T-cell (primary cell): ENCODE data around the gene NPC2. TPM values are rescaled to one million over a fixed set of nuclear protein-coding genes. Genes with fewer than 3 reads are reported as not detected.

Experiments used
- ATAC-seq, 4 experiments: fragments of 200-7000 bp in 3 of 4; fragments of 150-1000 bp in 1 of 4; cut with Tn5 transposase; replicated peaks in 1 of 4; 1 replicate in 3 of 4; 2 replicates in 1 of 4; pipeline ENCODE4 v1.10.0; 2021; ENCODE audit warnings: moderate library complexity in 3 of 4, mild to moderate bottlenecking in 2 of 4, moderate number of reproducible peaks in 1 of 4
- CTCF ChIA-PET, 2 donors: fragments of 300-600 bp; sonication (Branson Sonifier 250); formaldehyde crosslinking; loops; one replicate each; lab custom pipeline; 2022; ENCODE audit warnings: antibody characterized with exemption in 2 of 2; lab: Charles Lee
- POLR2A ChIA-PET, 2 donors: fragments of 300-600 bp; sonication (Branson Sonifier 250); formaldehyde crosslinking; loops; one replicate each; lab custom pipeline; 2022; ENCODE audit warnings: antibody characterized with exemption in 2 of 2; lab: Charles Lee
- DNase-seq, 35 experiments: peaks; one replicate each; pipeline versions ENCODE4 v3.0.0 to v3.0.0-alpha.2; 2013 to 2023
- H3K27ac ChIP-seq: one replicate; pipeline ENCODE4 v1.5.1; 2013; ENCODE audit warnings: low read length
- H3K27me3 ChIP-seq, 2 experiments: replicated peaks in 1 of 2; 1 replicate in 1 of 2; 2 replicates in 1 of 2; pipeline versions ENCODE4 v1.6.1 to v1.7.0; 2013; ENCODE audit warnings: low read length in 1 of 2, mixed read lengths in 1 of 2; ENCODE audit not compliant: control insufficient read depth in 2 of 2, insufficient read depth in 2 of 2; ENCODE audit errors: extremely low read depth in 1 of 2
- H3K36me3 ChIP-seq, 2 donors: 1 replicate in 1 of 2; 2 replicates in 1 of 2; pipeline versions ENCODE4 v1.6.1 to v1.7.0; 2013; ENCODE audit warnings: low read length in 1 of 2; ENCODE audit not compliant: control insufficient read depth in 2 of 2, insufficient read depth in 1 of 2; ENCODE audit errors: extremely low read depth in 1 of 2
- H3K4me1 ChIP-seq, 2 experiments: 1 replicate in 1 of 2; 2 replicates in 1 of 2; pipeline versions ENCODE4 v1.6.1 to v1.7.0; 2013; ENCODE audit warnings: low read length in 2 of 2, mixed read lengths in 1 of 2; ENCODE audit not compliant: insufficient read depth in 2 of 2, control insufficient read depth in 1 of 2; ENCODE audit errors: extremely low read depth in 1 of 2
- H3K4me3 ChIP-seq, 2 donors: 1 replicate in 1 of 2; 2 replicates in 1 of 2; pipeline versions ENCODE4 v1.5.1 to v1.7.0; 2013; ENCODE audit warnings: mild to moderate bottlenecking in 2 of 2, low read length in 1 of 2, moderate library complexity in 1 of 2; ENCODE audit not compliant: control insufficient read depth in 1 of 2; ENCODE audit errors: extremely low read depth in 1 of 2
- H3K9me3 ChIP-seq: 2 replicates; pipeline ENCODE4 v1.7.0; 2013
- H3K27ac Mint-ChIP-seq, 2 donors: one replicate each; pipeline ENCODE4 v1.8.0; 2020 to 2021; ENCODE audit warnings: mild to moderate bottlenecking in 2 of 2, mixed read lengths in 2 of 2
- H3K27me3 Mint-ChIP-seq, 2 donors: one replicate each; pipeline ENCODE4 v1.8.0; 2021 to 2022; ENCODE audit warnings: mixed read lengths in 2 of 2
- H3K36me3 Mint-ChIP-seq: one replicate; pipeline ENCODE4 v1.8.0; 2021; ENCODE audit warnings: mixed read lengths
- H3K4me1 Mint-ChIP-seq, 3 donors: one replicate each; pipeline ENCODE4 v1.8.0; 2020 to 2022; ENCODE audit warnings: mixed read lengths in 3 of 3, mild to moderate bottlenecking in 1 of 3
- H3K4me3 Mint-ChIP-seq, 3 donors: one replicate each; pipeline ENCODE4 v1.8.0; 2020 to 2022; ENCODE audit warnings: mild to moderate bottlenecking in 3 of 3, mixed read lengths in 3 of 3, moderate library complexity in 3 of 3
- H3K9me3 Mint-ChIP-seq, 3 donors: one replicate each; pipeline ENCODE4 v1.8.0; 2020 to 2022; ENCODE audit warnings: mixed read lengths in 3 of 3
- WGBS: methylation state at CpG from one replicate; pipeline ENCODE4 v1.1.5; 2013; ENCODE audit warnings: missing lambda C conversion rate; ENCODE audit not compliant: insufficient coverage; 5-methylcytosine and 5-hydroxymethylcytosine counted together
- total RNA-seq, 35 experiments: library from RNA in 6 of 35; stranded (reverse) in 6 of 35; fragments of 120-200 nt in 1 of 35; gene quantifications; one replicate each; pipeline versions ENCODE4 v1.2.1 to v1.2.4 and lab custom pipeline; 2013 to 2026

The NPC2 gene
- total RNA-seq, 5 donors from 2014 or later (not counting 1 experiment from before 2014, with no cell fraction given), result 32.4 to 61.4 (median 44.8) TPM

DNA sequence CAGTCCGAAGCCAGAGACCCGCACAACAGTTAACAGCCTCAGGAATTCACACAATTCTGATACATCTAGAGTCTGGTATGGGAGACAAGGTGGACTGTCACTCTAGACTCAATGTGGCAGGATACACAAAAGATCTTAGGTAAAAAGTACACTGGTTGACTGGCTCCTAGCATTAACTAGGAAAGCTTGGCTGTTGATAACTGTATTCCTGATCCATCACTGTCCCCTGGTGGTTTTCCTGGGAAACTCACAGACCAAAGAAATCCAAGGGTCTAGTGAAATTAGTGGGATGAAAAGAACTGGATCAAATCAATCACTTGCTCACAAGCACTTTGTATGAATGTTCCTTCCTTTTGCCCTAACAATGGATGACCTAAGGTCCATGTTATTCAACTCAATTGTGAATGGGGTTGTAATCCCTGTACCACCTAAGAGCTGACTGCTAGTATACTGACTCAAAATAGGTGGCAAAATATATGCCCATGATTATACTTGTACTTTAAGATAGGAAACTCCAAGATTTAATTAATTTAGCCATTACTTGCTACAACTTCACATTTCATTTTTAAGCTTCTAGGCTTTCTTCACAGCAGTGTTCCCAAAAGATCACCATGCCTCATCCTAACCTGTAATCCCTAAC lies 14.0 kb downstream of the NPC2 start:
- Histone ChIP-seq H3K27ac (no peak overlapping the region), H3K36me3 (peaks cover 0 to 25% of the 10 kb centered on the region in 2 donors), H3K27me3 (no peaks in the 10 kb centered on the region), H3K4me3 (no peak overlapping the region), H3K4me1 (no peaks in the 10 kb centered on the region), H3K9me3 (no peaks in the 10 kb centered on the region)
- Mint-ChIP-seq H3K36me3 (peaks cover 66% of the 10 kb centered on the region), H3K4me1 (no peaks in the 10 kb centered on the region), H3K9me3 (no peaks in the 10 kb centered on the region), H3K27ac (no peak overlapping the region), H3K27me3 (no peaks in the 10 kb centered on the region), H3K4me3 (no peak overlapping the region)
- ChIA-PET CTCF (no interaction called here), POLR2A (no interaction called here)
- WGBS, result no CpG with 5 or more reads among the region's 2 CpGs
- ATAC-seq (no peak), DNase-seq (peak in 1 of 35 experiments; percentile 20)

DNA sequence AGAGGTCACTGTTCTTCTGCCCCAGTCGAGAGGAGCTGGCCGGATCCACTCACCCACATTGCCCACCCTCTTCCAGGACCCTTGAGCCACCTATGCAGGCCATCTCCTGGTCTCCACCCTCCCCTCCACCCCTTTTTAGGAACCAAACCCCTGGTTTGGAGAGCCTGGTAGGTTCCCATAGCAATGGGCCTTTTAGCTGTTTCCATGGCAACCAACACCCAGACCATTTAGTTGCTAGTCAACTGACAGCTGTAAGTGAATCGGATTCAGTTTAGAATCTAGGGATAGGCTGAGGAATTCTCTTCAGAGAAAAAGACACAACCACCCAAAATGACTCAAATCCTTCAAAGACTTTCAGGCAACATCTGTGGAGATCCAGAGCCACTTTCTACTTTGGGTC lies 16.5 kb downstream of the NPC2 start:
- peaks cover 66% of the 10 kb centered on the region for H3K36me3 Mint-ChIP-seq
- H3K4me1 ChIP-seq, result no peaks in the 10 kb centered on the region
- POLR2A ChIA-PET, result no interaction called here

DNA sequence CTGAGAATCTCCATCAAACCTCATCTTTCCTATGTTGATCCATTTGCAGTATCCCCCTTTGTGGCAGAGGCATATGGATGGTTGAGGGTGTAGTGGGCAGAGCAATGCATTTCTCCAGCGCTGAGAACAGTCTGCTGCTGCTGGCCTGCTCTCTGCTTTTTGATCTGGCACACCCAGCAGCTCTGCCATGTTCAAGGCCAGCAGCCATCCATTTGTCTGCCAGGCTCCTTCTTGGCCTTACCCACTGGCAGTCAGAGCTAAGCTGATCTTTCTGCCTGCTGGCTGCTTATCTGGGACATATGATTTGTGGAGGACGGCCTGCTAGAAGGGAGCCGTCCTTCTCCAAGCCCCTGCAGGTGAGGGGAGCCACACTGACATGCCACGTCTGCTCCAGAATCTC lies 17.0 kb downstream of the NPC2 start:
- Histone ChIP-seq H3K9me3 (no peaks in the 10 kb centered on the region), H3K27ac (no peak overlapping the region), H3K36me3 (peaks cover 0 to 11% of the 10 kb centered on the region in 2 donors), H3K4me1 (no peaks in the 10 kb centered on the region), H3K4me3 (no peak overlapping the region), H3K27me3 (no peaks in the 10 kb centered on the region)
- Mint-ChIP-seq H3K4me3 (no peak overlapping the region), H3K27ac (no peak overlapping the region), H3K4me1 (no peaks in the 10 kb centered on the region), H3K27me3 (no peaks in the 10 kb centered on the region), H3K36me3 (peaks cover 61% of the 10 kb centered on the region), H3K9me3 (no peaks in the 10 kb centered on the region)
- no peak for ATAC-seq
- CTCF ChIA-PET, result no interaction called here
- POLR2A ChIA-PET, result no interaction called here
- WGBS, result 100% methylated on average over 4 of the region's 4 CpGs
- DNase-seq, result no peak

More for the DNA sequence above, 16.5 kb downstream of the NPC2 start:
- Mint-ChIP-seq H3K4me1 (no peaks in the 10 kb centered on the region), H3K4me3 (no peak overlapping the region), H3K9me3 (no peaks in the 10 kb centered on the region), H3K27me3 (no peaks in the 10 kb centered on the region), H3K27ac (no peak overlapping the region)
- Histone ChIP-seq H3K4me3 (no peak overlapping the region), H3K27me3 (no peaks in the 10 kb centered on the region), H3K9me3 (no peaks in the 10 kb centered on the region), H3K36me3 (peaks cover 0 to 14% of the 10 kb centered on the region in 2 donors), H3K27ac (no peak overlapping the region)
- ATAC-seq (no peak), DNase-seq (no peak)
- 95% methylated on average over 3 of the region's 3 CpGs for WGBS
- CTCF ChIA-PET, result no interaction called here

DNA sequence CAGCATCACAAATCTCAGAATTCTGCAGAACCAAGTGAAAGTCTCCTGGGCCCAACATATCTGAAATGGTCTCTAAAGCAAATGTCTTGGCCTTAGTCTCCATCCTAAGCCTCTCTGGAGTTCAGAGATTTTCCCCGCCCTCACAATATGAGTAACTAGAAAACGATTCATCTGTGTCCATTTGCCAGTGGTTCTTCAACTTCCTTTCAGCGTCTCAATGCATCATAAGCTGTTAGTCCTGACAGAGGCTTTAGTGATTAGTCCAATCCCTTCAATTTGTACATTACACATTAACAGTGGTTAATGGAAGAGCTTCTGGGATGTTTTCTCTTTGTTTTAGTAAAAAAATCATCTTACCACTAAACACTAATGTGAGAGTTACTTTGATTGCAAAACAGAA lies 17.4 kb downstream of the NPC2 start:
- Mint-ChIP-seq H3K27ac (peak overlapping the region in 1 of 2 donors; percentile 18), H3K36me3 (peaks cover 57% of the 10 kb centered on the region), H3K4me3 (no peak overlapping the region), H3K27me3 (no peaks in the 10 kb centered on the region), H3K4me1 (no peaks in the 10 kb centered on the region), H3K9me3 (no peaks in the 10 kb centered on the region)
- no peak overlapping the region for H3K27ac ChIP-seq
- no peaks in the 10 kb centered on the region for H3K27me3 ChIP-seq
- no peaks in the 10 kb centered on the region for H3K9me3 ChIP-seq
- peaks cover 0 to 7% of the 10 kb centered on the region in 2 donors for H3K36me3 ChIP-seq
- ATAC-seq, result no peak
- no peak for DNase-seq
- ChIA-PET POLR2A (interaction anchor here in 1 of 2 donors (0.6 kb wide), 1 partner anchor 90 kb away, joined by 3 read pairs; no protein-coding TSS in a partner anchor), CTCF (no interaction called here)
- WGBS, result 67% methylated on average over 1 of the region's 3 CpGs
- no peak overlapping the region for H3K4me3 ChIP-seq
- H3K4me1 ChIP-seq, result no peaks in the 10 kb centered on the region

DNA sequence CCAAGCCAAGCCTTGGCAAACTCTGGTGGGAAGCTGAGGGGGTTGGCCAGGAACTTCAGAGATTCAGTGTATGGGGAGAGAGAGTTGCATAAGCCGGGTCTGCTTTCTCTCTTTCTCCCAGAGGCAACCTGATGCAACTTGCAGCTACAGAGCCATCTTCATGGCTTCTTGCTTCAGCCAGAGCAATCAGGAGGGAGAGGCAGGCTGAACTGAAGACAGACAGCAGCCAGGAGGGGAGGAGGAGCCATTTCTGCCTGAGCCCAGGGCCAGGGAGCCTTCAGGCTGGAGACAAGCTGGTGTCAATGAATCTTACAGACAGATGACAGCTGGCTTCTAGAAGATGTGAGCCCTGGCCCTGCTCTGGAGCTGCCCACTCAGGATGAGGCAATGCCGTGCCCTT lies 18.7 kb downstream of the NPC2 start:
- Mint-ChIP-seq H3K4me3 (no peak overlapping the region), H3K4me1 (no peaks in the 10 kb centered on the region), H3K9me3 (no peaks in the 10 kb centered on the region), H3K27me3 (no peaks in the 10 kb centered on the region), H3K27ac (no peak overlapping the region), H3K36me3 (peaks cover 45% of the 10 kb centered on the region)
- Histone ChIP-seq H3K9me3 (no peaks in the 10 kb centered on the region), H3K4me1 (no peaks in the 10 kb centered on the region), H3K27ac (no peak overlapping the region), H3K27me3 (no peaks in the 10 kb centered on the region), H3K36me3 (peaks cover 0 to 4% of the 10 kb centered on the region in 2 donors), H3K4me3 (no peak overlapping the region)
- DNase-seq (no peak), ATAC-seq (no peak)
- POLR2A ChIA-PET, result interaction anchor here in 1 of 2 donors (0.6 kb wide), 1 partner anchor 562 kb away, joined by 3 read pairs; no protein-coding TSS in a partner anchor
- WGBS, result 83% methylated on average over 1 of the region's 2 CpGs
- CTCF ChIA-PET, result no interaction called here

DNA sequence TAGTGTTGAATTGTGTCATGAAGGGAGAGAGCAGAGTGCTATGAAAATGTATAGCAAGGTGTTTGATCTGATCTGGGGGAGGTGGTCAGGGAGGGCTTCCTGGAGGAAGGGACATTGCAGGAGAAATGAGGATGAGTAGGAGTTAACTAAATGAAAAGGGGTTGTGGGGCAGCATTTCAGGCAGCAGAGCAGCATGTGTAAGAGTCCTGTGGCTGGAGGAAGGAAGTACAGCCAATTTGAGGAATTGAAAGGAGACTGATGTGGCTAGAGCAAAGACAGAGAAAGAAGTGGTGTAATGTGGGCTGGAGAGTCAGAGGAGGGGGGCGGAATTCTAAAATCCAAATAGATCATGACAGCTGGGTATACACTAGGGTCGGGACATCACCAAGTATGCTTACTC lies 20.5 kb downstream of the NPC2 start:
- ATAC-seq (no peak), DNase-seq (no peak)
- Mint-ChIP-seq H3K27ac (no peak overlapping the region), H3K4me1 (no peaks in the 10 kb centered on the region), H3K36me3 (peaks cover 30% of the 10 kb centered on the region), H3K27me3 (no peaks in the 10 kb centered on the region), H3K9me3 (no peaks in the 10 kb centered on the region), H3K4me3 (no peak overlapping the region)
- H3K27me3 ChIP-seq, result no peaks in the 10 kb centered on the region
- H3K4me1 ChIP-seq, result no peaks in the 10 kb centered on the region
- no peaks in the 10 kb centered on the region for H3K9me3 ChIP-seq
- POLR2A ChIA-PET, result no interaction called here
- no peak overlapping the region for H3K27ac ChIP-seq
- H3K4me3 ChIP-seq, result no peak overlapping the region
- no CpG with 5 or more reads among the region's 2 CpGs for WGBS
- CTCF ChIA-PET, result no interaction called here
- H3K36me3 ChIP-seq, result no peaks in the 10 kb centered on the region
